Measurements from ENCODE around the gene ZCCHC2. TPM values are rescaled to one million over a fixed set of nuclear protein-coding genes. Genes with fewer than 3 reads are reported as not detected.

Gene ZCCHC2
- total RNA-seq, 2 donors from 2014 or later: 45.4 to 50.4 TPM

- H3K27me3 Mint-ChIP-seq: no peaks in the 10 kb centered on the region
- peaks cover 13% of the 10 kb centered on the region for H3K4me1 Mint-ChIP-seq
- peaks cover 99% of the 10 kb centered on the region for H3K36me3 Mint-ChIP-seq (ENCODE audit: low read depth)
- ATAC-seq (replicated peaks): peak; percentile 76
- peak overlapping the region; percentile 80 for H3K27ac Mint-ChIP-seq
- H3K4me3 Mint-ChIP-seq: peak overlapping the region; percentile 8
- no peaks in the 10 kb centered on the region for H3K9me3 Mint-ChIP-seq
Measured at GRCh38 chr18:62571037-62571436, 48.2 kb downstream of the ZCCHC2 start.

GRCh38 chr18:62571648-62572047 lies 48.8 kb downstream of the ZCCHC2 start:
- H3K4me3 Mint-ChIP-seq: no peak overlapping the region
- no peaks in the 10 kb centered on the region for H3K9me3 Mint-ChIP-seq
- peak; percentile 80 for ATAC-seq (replicated peaks)
- H3K27ac Mint-ChIP-seq: peak overlapping the region; percentile 80
- peaks cover 99% of the 10 kb centered on the region for H3K36me3 Mint-ChIP-seq (ENCODE audit: low read depth)
- H3K27me3 Mint-ChIP-seq: no peaks in the 10 kb centered on the region
- H3K4me1 Mint-ChIP-seq: peaks cover 13% of the 10 kb centered on the region

- ATAC-seq (replicated peaks): no peak
Measured at GRCh38 chr18:62572456-62572855, 49.6 kb downstream of the ZCCHC2 start.

GRCh38 chr18:62574776-62575175 lies 52.0 kb downstream of the ZCCHC2 start:
- H3K9me3 Mint-ChIP-seq: no peaks in the 10 kb centered on the region
- H3K27me3 Mint-ChIP-seq: no peaks in the 10 kb centered on the region
- no peak overlapping the region for H3K4me3 Mint-ChIP-seq
- peaks cover 24% of the 10 kb centered on the region for H3K4me1 Mint-ChIP-seq
- H3K36me3 Mint-ChIP-seq (ENCODE audit: low read depth): peaks cover 100% of the 10 kb centered on the region
- no peak overlapping the region for H3K27ac Mint-ChIP-seq
- ATAC-seq (replicated peaks): no peak

More at GRCh38 chr18:62572456-62572855, 49.6 kb downstream of the ZCCHC2 start:
- no peaks in the 10 kb centered on the region for H3K9me3 Mint-ChIP-seq
- H3K27ac Mint-ChIP-seq: peak overlapping the region; percentile 80
- H3K4me3 Mint-ChIP-seq: no peak overlapping the region
- H3K36me3 Mint-ChIP-seq (ENCODE audit: low read depth): peaks cover 99% of the 10 kb centered on the region
- peaks cover 21% of the 10 kb centered on the region for H3K4me1 Mint-ChIP-seq
- no peaks in the 10 kb centered on the region for H3K27me3 Mint-ChIP-seq

- Mint-ChIP-seq H3K27me3 (no peaks in the 10 kb centered on the region), H3K36me3 (ENCODE audit: low read depth) (peaks cover 90% of the 10 kb centered on the region), H3K9me3 (no peaks in the 10 kb centered on the region), H3K27ac (peak overlapping the region; percentile 12), H3K4me3 (no peak overlapping the region), H3K4me1 (peaks cover 16% of the 10 kb centered on the region)
- ATAC-seq (replicated peaks): no peak
Measured at GRCh38 chr18:62576271-62576670, 53.4 kb downstream of the ZCCHC2 start.

GRCh38 chr18:62576845-62577512 lies 54.2 kb downstream of the ZCCHC2 start:
- Mint-ChIP-seq H3K36me3 (ENCODE audit: low read depth) (peaks cover 87% of the 10 kb centered on the region), H3K4me1 (peaks cover 11% of the 10 kb centered on the region), H3K27me3 (no peaks in the 10 kb centered on the region), H3K4me3 (no peak overlapping the region), H3K27ac (no peak overlapping the region), H3K9me3 (no peaks in the 10 kb centered on the region)
- ATAC-seq (replicated peaks): no peak

GRCh38 chr18:62577765-62578164 lies 54.9 kb downstream of the ZCCHC2 start:
- ATAC-seq (replicated peaks): no peak
- Mint-ChIP-seq H3K4me3 (no peak overlapping the region), H3K36me3 (ENCODE audit: low read depth) (peaks cover 82% of the 10 kb centered on the region), H3K9me3 (no peaks in the 10 kb centered on the region), H3K27me3 (no peaks in the 10 kb centered on the region), H3K4me1 (peaks cover 11% of the 10 kb centered on the region), H3K27ac (peak overlapping the region; percentile 8)

- H3K4me3 Mint-ChIP-seq: no peak overlapping the region
- H3K9me3 Mint-ChIP-seq: no peaks in the 10 kb centered on the region
- peaks cover 70% of the 10 kb centered on the region for H3K36me3 Mint-ChIP-seq (ENCODE audit: low read depth)
- ATAC-seq (replicated peaks): no peak
- peaks cover 22% of the 10 kb centered on the region for H3K4me1 Mint-ChIP-seq
- peak overlapping the region; percentile 52 for H3K27ac Mint-ChIP-seq
- H3K27me3 Mint-ChIP-seq: no peaks in the 10 kb centered on the region
Measured at GRCh38 chr18:62578980-62579511, 56.2 kb downstream of the ZCCHC2 start.

- Mint-ChIP-seq H3K4me3 (no peak overlapping the region), H3K4me1 (peaks cover 32% of the 10 kb centered on the region), H3K9me3 (no peaks in the 10 kb centered on the region)
Measured at GRCh38 chr18:62583376-62583775, 60.6 kb downstream of the ZCCHC2 start.

GRCh38 chr18:62584241-62585120 lies 61.7 kb downstream of the ZCCHC2 start:
- H3K4me3 Mint-ChIP-seq: peak overlapping the region; percentile 81
- H3K27ac Mint-ChIP-seq: peak overlapping the region; percentile 84
- H3K4me1 Mint-ChIP-seq: peaks cover 32% of the 10 kb centered on the region
- no peaks in the 10 kb centered on the region for H3K27me3 Mint-ChIP-seq
- H3K9me3 Mint-ChIP-seq: no peaks in the 10 kb centered on the region
- peak; percentile 57 for ATAC-seq (replicated peaks)
- H3K36me3 Mint-ChIP-seq (ENCODE audit: low read depth): peaks cover 35% of the 10 kb centered on the region

More at GRCh38 chr18:62583376-62583775, 60.6 kb downstream of the ZCCHC2 start:
- no peak for ATAC-seq (replicated peaks)
- Mint-ChIP-seq H3K27ac (peak overlapping the region; percentile 84), H3K27me3 (no peaks in the 10 kb centered on the region), H3K36me3 (ENCODE audit: low read depth) (peaks cover 46% of the 10 kb centered on the region)

GRCh38 chr18:62585274-62586150 lies 62.7 kb downstream of the ZCCHC2 start:
- Mint-ChIP-seq H3K9me3 (no peaks in the 10 kb centered on the region), H3K4me1 (peaks cover 32% of the 10 kb centered on the region), H3K36me3 (ENCODE audit: low read depth) (peaks cover 26% of the 10 kb centered on the region), H3K27ac (peak overlapping the region; percentile 84), H3K4me3 (peak overlapping the region; percentile 81), H3K27me3 (no peaks in the 10 kb centered on the region)
- peak; percentile 82 for ATAC-seq (replicated peaks)

- Mint-ChIP-seq H3K27me3 (no peaks in the 10 kb centered on the region), H3K4me1 (peaks cover 32% of the 10 kb centered on the region), H3K36me3 (ENCODE audit: low read depth) (peaks cover 26% of the 10 kb centered on the region), H3K9me3 (no peaks in the 10 kb centered on the region), H3K27ac (peak overlapping the region; percentile 84), H3K4me3 (peak overlapping the region; percentile 81)
- ATAC-seq (replicated peaks): peak; percentile 71
Measured at GRCh38 chr18:62586151-62586774, 63.4 kb downstream of the ZCCHC2 start.

- ATAC-seq (replicated peaks): no peak
- Mint-ChIP-seq H3K4me1 (peaks cover 32% of the 10 kb centered on the region), H3K4me3 (peak overlapping the region; percentile 81), H3K9me3 (no peaks in the 10 kb centered on the region), H3K36me3 (ENCODE audit: low read depth) (peaks cover 23% of the 10 kb centered on the region), H3K27ac (peak overlapping the region; percentile 84), H3K27me3 (no peaks in the 10 kb centered on the region)
Measured at GRCh38 chr18:62586781-62587487, 64.1 kb downstream of the ZCCHC2 start.
